Activated CD4-positive, CD25-positive, alpha-beta regulatory T cell (primary cell): ENCODE measurements around the gene OR6M1.

Experiments used
- DNase-seq, 4 experiments: peaks; one replicate each; lab custom pipeline; 2025; lab: John Stamatoyannopoulos, UW

The OR6M1 gene

DNA sequence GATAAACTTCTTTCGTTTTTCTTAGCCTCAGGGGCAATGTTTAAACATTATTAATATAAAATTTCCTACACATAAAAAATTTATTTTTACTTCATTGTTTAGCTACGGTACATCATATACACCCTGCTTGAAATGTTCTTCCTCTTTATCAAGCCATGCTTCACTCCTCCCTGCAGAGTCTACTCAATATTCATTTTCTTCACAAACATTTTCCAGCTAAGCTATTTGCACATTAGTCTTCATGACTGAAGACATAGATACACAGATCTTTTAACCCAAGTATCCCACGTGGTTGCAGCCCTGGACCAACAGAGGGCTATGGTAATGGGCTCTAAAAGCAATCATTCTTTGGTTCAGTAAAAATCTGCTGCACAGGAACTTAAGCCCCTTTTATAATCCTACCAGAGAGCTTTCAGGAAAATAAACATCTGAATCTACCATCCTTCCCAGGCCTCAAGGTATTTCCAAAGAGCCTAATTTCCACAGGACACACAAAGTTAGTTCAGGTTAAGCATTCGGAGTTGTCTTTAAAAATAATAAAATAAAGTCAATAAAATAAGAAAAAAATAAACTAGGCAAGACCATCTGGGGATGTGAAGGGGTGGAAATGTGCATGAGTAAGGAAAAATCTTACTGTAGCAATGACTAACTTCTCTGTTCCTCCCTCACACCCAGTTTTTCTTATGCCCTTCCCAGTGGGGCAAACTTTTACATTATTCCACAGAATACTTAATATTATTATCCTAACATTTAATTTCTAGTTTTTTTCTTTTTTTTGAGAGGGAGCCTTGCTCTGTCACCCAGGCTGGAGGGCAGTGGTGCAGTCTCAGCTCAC lies 30.2 kb downstream of the OR6M1 start:
- DNase-seq = no peak

DNA sequence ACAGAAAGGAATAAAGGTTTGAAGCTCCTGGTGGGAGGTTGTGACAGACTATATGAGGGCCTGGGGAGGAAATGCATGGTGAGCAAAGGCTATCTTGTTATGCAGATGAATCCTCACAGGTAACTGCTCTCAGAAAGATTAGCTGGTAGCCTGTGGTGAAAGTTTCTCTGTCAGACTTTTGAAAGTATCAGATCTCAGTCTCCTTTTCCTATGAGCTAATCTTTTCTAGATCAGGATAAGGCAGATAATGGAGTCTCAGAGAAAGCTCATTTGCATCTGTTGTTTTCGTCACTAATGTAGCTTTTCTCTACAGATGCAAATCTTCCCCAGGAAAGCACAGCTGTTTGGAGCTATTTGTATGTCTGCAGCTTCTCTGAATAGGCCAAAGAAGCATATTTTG lies 30.9 kb downstream of the OR6M1 start:
- DNase-seq = no peak

DNA sequence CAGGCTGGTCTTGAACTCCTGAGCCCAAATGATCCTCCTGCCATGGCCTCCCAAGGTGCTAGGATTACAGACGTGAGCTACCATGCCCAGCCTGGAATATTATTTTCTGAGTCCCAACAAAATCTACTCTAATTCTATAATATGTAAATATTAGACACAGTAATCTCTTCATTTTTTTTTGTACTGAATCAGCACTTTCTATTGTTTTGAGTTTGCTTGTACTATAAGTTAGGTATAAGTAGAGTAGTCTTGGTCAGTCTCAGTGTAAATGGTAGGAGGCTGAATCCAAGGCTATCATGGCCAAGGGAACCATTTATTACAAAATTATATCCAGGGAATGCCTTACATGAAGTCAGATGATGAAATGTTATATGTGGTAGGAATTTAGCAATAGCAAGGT lies 32.2 kb downstream of the OR6M1 start:
- DNase-seq = no peak

DNA sequence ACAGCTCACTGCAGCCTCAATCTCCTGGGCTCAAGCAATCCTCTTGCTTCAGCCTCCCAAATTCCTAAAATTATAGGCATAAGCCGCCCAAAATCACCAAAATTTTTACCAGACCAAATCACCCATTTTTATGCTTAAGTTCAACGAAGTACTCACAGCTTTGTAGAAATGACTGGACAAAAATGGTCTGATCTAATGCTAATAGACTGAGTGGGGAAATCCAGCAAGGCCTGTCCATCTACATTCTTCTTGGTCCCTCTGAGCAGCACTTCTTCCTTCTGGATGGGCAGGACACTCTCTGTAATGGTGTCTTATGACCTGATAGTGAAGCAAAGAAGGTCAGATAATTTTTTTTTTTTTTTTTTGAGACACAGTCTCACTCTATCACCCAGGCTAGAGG lies 33.1 kb downstream of the OR6M1 start:
- DNase-seq = no peak

DNA sequence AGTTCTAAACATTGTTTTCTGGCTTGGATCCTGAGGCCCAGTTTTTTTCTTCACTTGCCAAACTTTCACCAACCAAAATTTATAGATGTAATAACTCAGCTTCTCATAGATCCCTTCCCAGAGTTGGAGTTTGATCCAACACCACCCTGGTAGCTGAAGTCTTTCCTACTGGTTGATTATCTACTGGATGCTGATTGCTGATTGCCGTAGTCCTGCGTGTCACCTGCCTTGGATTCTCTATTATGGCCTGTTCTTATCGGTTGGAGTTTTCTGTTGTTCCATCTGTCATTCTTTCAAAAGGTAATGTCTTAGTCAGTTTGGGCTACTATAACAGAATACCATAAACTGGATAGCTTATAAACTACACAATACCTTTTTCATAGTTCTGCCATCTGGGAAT lies 34.5 kb downstream of the OR6M1 start:
- DNase-seq = no peak

DNA sequence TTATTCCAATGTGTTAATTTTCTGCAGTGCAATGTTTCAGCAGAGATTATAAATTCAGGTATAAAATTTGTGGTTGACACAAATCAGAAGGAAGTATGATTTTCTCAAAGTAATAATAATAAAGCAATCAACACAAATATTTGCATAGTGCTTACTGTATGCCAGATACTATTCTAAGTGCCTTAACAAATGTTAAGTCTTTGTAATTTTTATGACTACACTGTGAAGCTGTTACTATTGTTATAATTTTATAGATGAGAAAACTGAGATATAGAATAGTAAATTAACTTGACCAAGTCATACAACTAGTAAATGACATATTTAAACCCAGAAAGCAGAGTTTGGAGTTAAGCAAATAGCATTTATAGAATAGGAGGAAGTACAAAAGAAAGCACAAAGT lies 35.4 kb downstream of the OR6M1 start:
- DNase-seq = no peak

DNA sequence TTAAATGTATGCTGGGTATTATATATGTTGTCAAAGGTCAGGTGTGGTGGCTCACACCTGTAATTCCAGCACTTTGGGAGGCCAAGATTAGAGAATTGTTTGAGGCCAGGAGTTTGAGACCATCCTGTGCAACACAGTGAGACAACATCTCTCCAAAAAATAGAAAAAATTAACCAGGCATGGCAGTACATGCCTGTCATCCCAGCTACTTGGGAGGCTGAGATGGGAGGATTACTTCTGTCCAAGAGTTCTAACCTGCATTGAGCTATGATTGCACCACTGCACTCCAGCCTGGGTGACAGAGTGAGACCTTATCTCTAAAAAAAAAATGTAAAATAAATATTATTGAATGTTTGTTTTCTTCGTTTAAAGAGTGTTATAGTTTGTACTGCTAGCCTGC lies 40.5 kb downstream of the OR6M1 start:
- DNase-seq = no peak

DNA sequence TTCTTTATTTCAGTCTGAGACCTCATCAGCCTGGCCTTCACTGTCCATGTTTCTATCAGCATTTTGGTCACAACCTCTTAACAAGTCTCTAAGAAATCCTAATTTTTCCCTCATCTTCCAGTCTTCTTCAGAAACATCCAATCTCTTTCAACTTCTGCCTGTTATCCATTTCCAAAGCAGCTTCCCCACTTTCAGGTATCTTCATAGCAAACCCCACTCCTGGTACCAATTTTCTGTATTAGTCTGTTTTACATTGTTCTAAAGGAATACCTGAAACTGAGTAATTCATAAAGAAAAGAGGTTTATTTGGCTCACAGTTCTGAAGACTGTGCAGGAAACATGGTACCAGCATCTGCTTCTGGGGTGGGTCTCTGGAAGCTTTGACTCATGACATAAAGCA lies 43.7 kb downstream of the OR6M1 start:
- no peak for DNase-seq

DNA sequence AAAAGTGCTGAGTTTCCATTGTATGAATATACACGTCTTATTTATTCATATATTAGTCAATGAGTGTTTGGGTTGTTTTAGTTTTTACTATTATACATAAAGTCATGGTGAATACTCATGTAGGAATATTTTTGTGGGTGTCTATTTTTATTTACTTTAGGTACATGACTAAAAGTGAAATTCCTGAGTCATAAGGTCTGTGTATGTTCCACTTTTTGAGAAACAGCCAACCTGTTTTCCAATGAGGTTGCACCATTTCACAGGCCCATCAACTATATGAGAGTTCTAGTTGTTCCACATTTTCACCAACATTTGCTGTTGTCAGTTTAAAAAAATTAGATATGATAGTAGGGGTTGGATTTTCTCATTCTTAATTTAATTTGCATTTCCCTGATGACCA lies 45.3 kb downstream of the OR6M1 start:
- DNase-seq = no peak

DNA sequence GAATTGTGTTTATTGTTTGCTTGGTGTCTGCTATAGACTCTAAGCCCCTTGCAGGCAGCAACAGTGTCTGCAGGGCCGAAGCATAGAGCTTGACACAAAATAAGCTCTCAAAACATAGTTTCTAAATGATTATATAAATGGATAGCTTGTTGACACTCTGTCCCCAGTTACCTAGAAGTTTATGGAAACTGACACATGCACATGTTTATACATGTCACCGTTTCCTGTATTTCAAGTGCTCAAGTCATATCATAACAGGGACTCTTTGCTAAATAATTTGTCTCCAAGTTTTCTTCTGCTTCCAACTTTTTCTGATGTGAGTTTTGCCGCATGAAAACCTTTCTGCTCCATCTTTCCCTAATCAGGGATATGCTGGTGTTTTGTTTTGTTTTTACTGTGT lies 48.2 kb downstream of the OR6M1 start:
- DNase-seq = no peak

DNA sequence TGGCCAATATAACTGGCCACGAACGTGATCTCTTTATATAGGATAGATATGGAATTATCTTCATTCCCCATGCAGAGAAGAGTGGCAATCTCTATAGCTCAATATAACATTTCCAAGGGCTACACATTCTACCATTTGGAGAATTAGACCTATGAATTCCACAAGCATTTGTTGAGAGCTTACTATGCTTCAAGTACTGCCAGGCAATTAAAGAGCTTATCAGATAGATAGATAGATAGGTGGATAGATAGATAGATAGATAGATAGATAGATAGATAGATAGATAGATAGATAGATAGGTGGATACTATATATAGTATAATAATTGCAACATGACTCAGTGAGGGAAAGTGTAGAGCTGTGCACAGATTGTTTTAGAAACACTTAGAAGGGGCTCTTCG lies 50.3 kb downstream of the OR6M1 start:
- DNase-seq = no peak
